MCF 10A (cell line): ENCODE results near the gene AFAP1L1. TPM values are rescaled to one million over a fixed set of nuclear protein-coding genes. Genes with fewer than 3 reads are reported as not detected.

Experiments used
- BruUV-seq: library from RNA; stranded (reverse); fragments of 400-500 nt; replicated peaks from 2 replicates; lab custom pipeline; 2021; lab: Mats Ljungman, UMichigan
- CTCF ChIA-PET: fragments of 300-600 bp; sonication (Branson Sonifier 250); formaldehyde crosslinking; extraction: SDS; loops from one replicate; lab custom pipeline; 2021; ENCODE audit warnings: antibody characterized with exemption, inconsistent platforms; lab: Yijun Ruan, JAX
- POLR2A ChIA-PET: fragments of 300-600, 350-650 bp; sonication (Branson Sonifier 250); formaldehyde crosslinking; extraction: SDS; loops from one replicate; lab custom pipeline; 2020; ENCODE audit warnings: antibody characterized with exemption, inconsistent platforms; lab: Yijun Ruan, JAX
- DNase-seq: peaks from one replicate; pipeline ENCODE4 v3.0.0-alpha.2; 2018; ENCODE audit not compliant: unreplicated experiment
- H3K27ac Mint-ChIP-seq: one replicate; pipeline ENCODE4 v1.8.0; 2022; ENCODE audit warnings: mild to moderate bottlenecking, low read depth, mixed read lengths; ENCODE audit not compliant: unreplicated experiment
- H3K27me3 Mint-ChIP-seq: one replicate; pipeline ENCODE4 v1.8.0; 2022; ENCODE audit warnings: mixed read lengths; ENCODE audit not compliant: insufficient read depth, unreplicated experiment
- H3K36me3 Mint-ChIP-seq: one replicate; pipeline ENCODE4 v1.8.0; 2022; ENCODE audit warnings: mild to moderate bottlenecking, moderate library complexity, mixed read lengths; ENCODE audit not compliant: insufficient read depth, unreplicated experiment
- H3K4me1 Mint-ChIP-seq: one replicate; pipeline ENCODE4 v1.8.0; 2022; ENCODE audit warnings: mixed read lengths; ENCODE audit not compliant: insufficient read depth, unreplicated experiment
- H3K4me3 Mint-ChIP-seq: one replicate; pipeline ENCODE4 v1.8.0; 2022; ENCODE audit warnings: mild to moderate bottlenecking, moderate library complexity, mixed read lengths; ENCODE audit not compliant: unreplicated experiment
- H3K9me3 Mint-ChIP-seq: one replicate; pipeline ENCODE4 v1.8.0; 2022; ENCODE audit warnings: mixed read lengths; ENCODE audit not compliant: unreplicated experiment
- intact Hi-C: fragments of 100-400 bp; cut with micrococcal nuclease; formaldehyde crosslinking; loops from 2 replicates; pipeline ENCODE4 v1.14.1; 2022
- total RNA-seq: library from RNA; stranded (reverse); gene quantifications from 2 replicates; pipeline ENCODE4 v1.2.3, GENCODE V29; 2022
- TF ChIP-seq, protein P1 (sequence below): fragments of 200-600 bp; IDR thresholded peaks from one replicate; pipeline ENCODE4 v1.8.0; 2022; ENCODE audit warnings: antibody characterized with exemption, mild to moderate bottlenecking; ENCODE audit not compliant: unreplicated experiment

The AFAP1L1 gene
- total RNA-seq, 1 experiment from 2014 or later: 4.8 TPM

- no TSS peak for BruUV-seq
- CTCF ChIA-PET: interaction anchor here (0.5 to 27.0 kb wide), 16 partner anchors 11 to 234 kb away, joined by 3 to 662 read pairs (median 20); partner anchors contain the start of gene CSNK1A1
- DNase-seq: no peak
- intact Hi-C loops: loop anchor here (5.0 kb wide), 1 partner anchor 444 kb away; no protein-coding TSS in a partner anchor
- no peaks in the 10 kb centered on the region for H3K36me3 Mint-ChIP-seq
- H3K27me3 Mint-ChIP-seq: no peaks in the 10 kb centered on the region
- no peaks in the 10 kb centered on the region for H3K4me1 Mint-ChIP-seq
- TF ChIP-seq, protein P1, sequence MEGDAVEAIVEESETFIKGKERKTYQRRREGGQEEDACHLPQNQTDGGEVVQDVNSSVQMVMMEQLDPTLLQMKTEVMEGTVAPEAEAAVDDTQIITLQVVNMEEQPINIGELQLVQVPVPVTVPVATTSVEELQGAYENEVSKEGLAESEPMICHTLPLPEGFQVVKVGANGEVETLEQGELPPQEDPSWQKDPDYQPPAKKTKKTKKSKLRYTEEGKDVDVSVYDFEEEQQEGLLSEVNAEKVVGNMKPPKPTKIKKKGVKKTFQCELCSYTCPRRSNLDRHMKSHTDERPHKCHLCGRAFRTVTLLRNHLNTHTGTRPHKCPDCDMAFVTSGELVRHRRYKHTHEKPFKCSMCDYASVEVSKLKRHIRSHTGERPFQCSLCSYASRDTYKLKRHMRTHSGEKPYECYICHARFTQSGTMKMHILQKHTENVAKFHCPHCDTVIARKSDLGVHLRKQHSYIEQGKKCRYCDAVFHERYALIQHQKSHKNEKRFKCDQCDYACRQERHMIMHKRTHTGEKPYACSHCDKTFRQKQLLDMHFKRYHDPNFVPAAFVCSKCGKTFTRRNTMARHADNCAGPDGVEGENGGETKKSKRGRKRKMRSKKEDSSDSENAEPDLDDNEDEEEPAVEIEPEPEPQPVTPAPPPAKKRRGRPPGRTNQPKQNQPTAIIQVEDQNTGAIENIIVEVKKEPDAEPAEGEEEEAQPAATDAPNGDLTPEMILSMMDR: no peak
- no peak overlapping the region for H3K4me3 Mint-ChIP-seq
- H3K27ac Mint-ChIP-seq: no peak overlapping the region
- POLR2A ChIA-PET: no interaction called here
- H3K9me3 Mint-ChIP-seq: no peaks in the 10 kb centered on the region
Measured at GRCh38 chr5:149383399-149383798, 111.7 kb downstream of the AFAP1L1 start.

DNA sequence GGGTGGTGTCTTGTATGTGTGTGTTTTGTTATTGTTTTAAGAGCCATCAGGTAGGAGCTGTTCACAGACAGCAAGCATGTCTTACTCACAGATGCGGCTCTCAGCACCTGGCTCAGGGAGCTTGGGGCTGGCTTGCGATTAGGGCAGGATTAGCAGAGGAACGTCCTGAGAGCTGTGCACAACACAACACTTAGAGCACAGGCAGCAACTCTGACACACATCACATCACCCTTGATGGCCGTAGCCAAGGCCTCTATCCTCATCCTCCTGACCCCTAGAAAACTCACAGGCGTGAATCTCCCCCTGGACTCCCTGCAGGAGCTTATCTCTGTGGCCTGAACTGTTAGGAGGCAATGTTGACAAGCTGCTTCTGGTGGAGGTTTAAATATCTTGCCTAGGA lies 114.5 kb downstream of the AFAP1L1 start:
- Mint-ChIP-seq H3K27ac (no peak overlapping the region), H3K9me3 (no peaks in the 10 kb centered on the region), H3K4me3 (no peak overlapping the region), H3K4me1 (no peaks in the 10 kb centered on the region), H3K36me3 (no peaks in the 10 kb centered on the region), H3K27me3 (no peaks in the 10 kb centered on the region)
- intact Hi-C loops: no loop called here
- POLR2A ChIA-PET: interaction anchor here (0.6 to 2.0 kb wide), 4 partner anchors 8 to 175 kb away, joined by 3 to 5 read pairs (median 4); no protein-coding TSS in a partner anchor
- BruUV-seq: no TSS peak
- TF ChIP-seq, protein P1: no peak
- CTCF ChIA-PET: interaction anchor here (0.5 to 27.0 kb wide), 15 partner anchors 12 to 596 kb away, joined by 3 to 662 read pairs (median 6); no protein-coding TSS in a partner anchor
- DNase-seq: no peak

DNA sequence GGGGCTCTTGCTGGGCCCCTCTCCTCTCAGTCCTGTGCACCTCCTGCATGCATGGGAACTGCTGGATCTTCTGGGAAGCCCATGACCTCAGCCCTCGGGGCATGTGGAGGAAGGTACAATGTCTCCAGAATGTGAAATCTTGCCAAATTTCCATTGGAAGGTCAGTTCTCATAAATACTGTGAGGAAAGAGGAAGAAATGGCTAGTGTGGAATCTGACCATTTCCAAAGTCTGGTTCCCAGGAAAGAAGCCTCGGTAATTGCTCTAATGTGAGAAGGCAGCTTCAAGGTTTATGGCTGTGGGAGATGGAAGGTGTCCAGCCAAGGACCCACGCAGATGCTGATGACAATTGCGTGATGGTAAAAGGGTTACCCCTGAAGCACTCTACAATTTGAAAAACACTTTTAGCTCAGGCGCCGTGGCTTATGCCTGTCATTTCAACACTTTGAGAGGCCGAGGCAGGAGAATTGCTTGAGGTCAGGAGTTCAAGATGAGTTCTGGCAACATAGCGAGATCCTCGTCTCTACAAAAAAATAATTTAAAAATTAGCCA lies 115.5 kb downstream of the AFAP1L1 start:
- intact Hi-C loops: no loop called here
- Mint-ChIP-seq H3K9me3 (no peaks in the 10 kb centered on the region), H3K4me3 (no peak overlapping the region), H3K4me1 (no peaks in the 10 kb centered on the region), H3K27me3 (no peaks in the 10 kb centered on the region), H3K36me3 (no peaks in the 10 kb centered on the region), H3K27ac (no peak overlapping the region)
- BruUV-seq: no TSS peak
- POLR2A ChIA-PET: interaction anchor here (0.6 to 2.0 kb wide), 2 partner anchors 174 to 1576 kb away, joined by 3 to 5 read pairs; no protein-coding TSS in a partner anchor
- no peak for DNase-seq
- CTCF ChIA-PET: interaction anchor here (0.6 to 27.0 kb wide), 9 partner anchors 11 to 180 kb away, joined by 3 to 662 read pairs (median 6); partner anchors contain the start of gene CSNK1A1
- TF ChIP-seq, protein P1: no peak

- Mint-ChIP-seq H3K4me1 (no peaks in the 10 kb centered on the region), H3K4me3 (no peak overlapping the region), H3K27me3 (no peaks in the 10 kb centered on the region), H3K9me3 (no peaks in the 10 kb centered on the region), H3K36me3 (no peaks in the 10 kb centered on the region), H3K27ac (no peak overlapping the region)
- intact Hi-C loops: no loop called here
- DNase-seq: no peak
- ChIA-PET CTCF (interaction anchor here (0.6 to 27.0 kb wide), 7 partner anchors 13 to 412 kb away, joined by 3 to 662 read pairs (median 10); partner anchors contain the start of gene CSNK1A1), POLR2A (interaction anchor here (2.0 kb wide), 1 partner anchor 174 kb away, joined by 5 read pairs; no protein-coding TSS in a partner anchor)
- no TSS peak for BruUV-seq
- TF ChIP-seq, protein P1: no peak
Measured at GRCh38 chr5:149387982-149388381, 116.3 kb downstream of the AFAP1L1 start.
